Endothelial cell of umbilical vein (primary cell): ENCODE data around the gene STOM. TPM values are rescaled to one million over a fixed set of nuclear protein-coding genes. Genes with fewer than 3 reads are reported as not detected.

Experiments
- BruUV-seq: library from RNA; stranded (reverse); fragments of 400-500 nt; replicated peaks from 2 replicates; lab custom pipeline; 2021; lab: Mats Ljungman, UMichigan
- CTCF ChIA-PET: fragments of 300-600, 350-600 bp; sonication (Branson Sonifier 250); formaldehyde crosslinking; loops from one replicate; lab custom pipeline; 2021; ENCODE audit warnings: antibody characterized with exemption, inconsistent platforms; lab: Charles Lee
- POLR2A ChIA-PET: fragments of 300-600, 350-600 bp; sonication (Branson Sonifier 250); formaldehyde crosslinking; loops from one replicate; lab custom pipeline; 2021; ENCODE audit warnings: antibody characterized with exemption, inconsistent platforms; lab: Charles Lee
- DNase-seq: peaks from one replicate; pipeline ENCODE4 v3.0.0-alpha.2; 2011; ENCODE audit warnings: low read depth, low spot score
- FAIRE-seq: peaks from 2 replicates; lab custom pipeline; 2011; peaks lifted over from hg19 to GRCh38; lab: Jason Lieb, UNC
- H2AFZ ChIP-seq: 2 replicates; pipeline ENCODE4 v1.6.0; 2012; ENCODE audit warnings: low read depth, low read length, control low read depth, inconsistent platforms
- H3K27ac ChIP-seq: 2 replicates; pipeline ENCODE4 v1.5.1; 2011; ENCODE audit warnings: low read depth, mild to moderate bottlenecking, control low read depth, low read length, moderate library complexity; ENCODE audit not compliant: insufficient read depth
- H3K27me3 ChIP-seq, 2 experiments: 2 replicates each; pipeline versions ENCODE4 v1.6.0 to v1.6.1; 2011; ENCODE audit warnings: low read length in 2 of 2, mixed read lengths in 1 of 2; ENCODE audit not compliant: control insufficient read depth in 2 of 2, insufficient read depth in 2 of 2
- H3K36me3 ChIP-seq, 2 experiments: 2 replicates in 1 of 2; 3 replicates in 1 of 2; pipeline ENCODE4 v1.5.1; 2011; ENCODE audit warnings: low read length in 2 of 2, mild to moderate bottlenecking in 1 of 2, moderate library complexity in 1 of 2; ENCODE audit not compliant: control insufficient read depth in 2 of 2, insufficient read depth in 2 of 2; ENCODE audit errors: extremely low read depth in 1 of 2
- H3K4me1 ChIP-seq: 3 replicates; pipeline ENCODE4 v1.5.1; 2011; ENCODE audit warnings: mild to moderate bottlenecking, low read length; ENCODE audit not compliant: control insufficient read depth, insufficient read depth; ENCODE audit errors: extremely low read depth
- H3K4me2 ChIP-seq: 2 replicates; pipeline ENCODE4 v1.6.1; 2011; ENCODE audit warnings: low read length, control low read depth, mixed read lengths; ENCODE audit not compliant: insufficient read depth
- H3K4me3 ChIP-seq, 3 experiments: fragments of 200-600 bp in 1 of 3; sonication (generic), shearing (Covaris generic) in 1 of 3; replicated peaks in 1 of 3; 2 replicates each; pipeline ENCODE4 v1.5.1; 2011 to 2016; ENCODE audit warnings: control low read depth in 3 of 3, low read length in 3 of 3, mild to moderate bottlenecking in 2 of 3, inconsistent platforms in 1 of 3, low read depth in 1 of 3, moderate library complexity in 1 of 3; ENCODE audit not compliant: insufficient read depth in 1 of 3
- H3K79me2 ChIP-seq: 2 replicates; pipeline ENCODE4 v1.6.0; 2012; ENCODE audit warnings: low read length, inconsistent platforms; ENCODE audit not compliant: control insufficient read depth, insufficient read depth
- H3K9ac ChIP-seq: replicated peaks from 2 replicates; pipeline ENCODE3; 2011; ENCODE audit warnings: low read length, control low read depth; ENCODE audit not compliant: insufficient read depth; ENCODE audit errors: extremely low read depth
- H3K9me1 ChIP-seq: replicated peaks from 3 replicates; pipeline ENCODE4 v1.6.0; 2011; ENCODE audit warnings: mild to moderate bottlenecking, low read length; ENCODE audit not compliant: control insufficient read depth, insufficient read depth; ENCODE audit errors: extremely low read depth
- H3K9me3 ChIP-seq: replicated peaks from 2 replicates; pipeline ENCODE4 v1.5.1; 2012; ENCODE audit warnings: low read length, inconsistent platforms; ENCODE audit not compliant: control insufficient read depth, insufficient read depth
- H4K20me1 ChIP-seq: replicated peaks from 2 replicates; pipeline ENCODE3; 2011; ENCODE audit warnings: mild to moderate bottlenecking, low read length; ENCODE audit not compliant: control insufficient read depth, insufficient read depth; ENCODE audit errors: extremely low read depth
- EZH2 ChIP-seq: IDR thresholded peaks from 2 replicates; pipeline ENCODE4 v1.6.1; 2012; ENCODE audit warnings: borderline replicate concordance, low read depth, mild to moderate bottlenecking, moderate library complexity, low read length, inconsistent platforms; ENCODE audit not compliant: severe bottlenecking
- FOS ChIP-seq: IDR thresholded peaks from 2 replicates; pipeline ENCODE4 v1.6.1; 2011; ENCODE audit warnings: mild to moderate bottlenecking, low read length, moderate library complexity, borderline replicate concordance; ENCODE audit not compliant: insufficient read depth
- GATA2 ChIP-seq: IDR thresholded peaks from 2 replicates; pipeline ENCODE4 v1.7.0; 2011; ENCODE audit warnings: low read depth, mild to moderate bottlenecking, moderate library complexity, mixed read lengths, low read length; ENCODE audit not compliant: insufficient read length, insufficient read depth
- JUN ChIP-seq: IDR thresholded peaks from 2 replicates; pipeline ENCODE4 v1.6.1; 2011; ENCODE audit warnings: borderline replicate concordance, low read depth; ENCODE audit not compliant: insufficient read length, insufficient read depth
- MAX ChIP-seq: IDR thresholded peaks from 2 replicates; pipeline ENCODE4 v1.6.1; 2011; ENCODE audit not compliant: insufficient read depth, insufficient read length
- MYC ChIP-seq: IDR thresholded peaks from one replicate; pipeline ENCODE4 v1.6.1; 2011; ENCODE audit warnings: mild to moderate bottlenecking, low read depth, low read length
- POLR2A ChIP-seq: IDR thresholded peaks from 2 replicates; pipeline ENCODE4 v1.6.1; 2012; ENCODE audit warnings: low read depth, mild to moderate bottlenecking, control low read depth, low read length
- POLR2AphosphoS5 ChIP-seq: IDR thresholded peaks from 2 replicates; pipeline ENCODE4 v1.6.1; 2012; ENCODE audit warnings: low read depth, mild to moderate bottlenecking, control low read depth, low read length, moderate library complexity; ENCODE audit not compliant: insufficient read depth
- dilution Hi-C: fragments of 300-500 bp; cut with MboI; formaldehyde crosslinking; loops from one replicate; pipeline ENCODE4 v1.15.0; 2019; ENCODE audit warnings: low sequenced_read_pairs; ENCODE audit not compliant: extremely low pct_ligation_motif_present
- intact Hi-C: fragments of 100-400 bp; cut with micrococcal nuclease; formaldehyde crosslinking; loops from one replicate; pipeline ENCODE4 v1.10.0; 2022
- polyA plus RNA-seq, 4 experiments: library from polyadenylated mRNA; depleted of rRNA in 3 of 4; stranded (reverse) in 3 of 4; unstranded in 1 of 4; fragments of >200 nt; gene quantifications; 2 replicates each; pipeline versions ENCODE4 v1.2.1 to v1.2.3, GENCODE V29; 2011 to 2012; ENCODE audit warnings: missing spikeins in 1 of 4
- total RNA-seq: library from RNA; stranded (reverse); gene quantifications from 2 replicates; pipeline ENCODE4 v1.2.3, GENCODE V29; 2021
- TF ChIP-seq, protein P1 (sequence below), 2 donors: IDR thresholded peaks; 1 replicate in 1 of 2; 2 replicates in 1 of 2; pipeline ENCODE4 v1.5.1; 2011; ENCODE audit warnings: low read length in 2 of 2, mild to moderate bottlenecking in 2 of 2, moderate library complexity in 2 of 2, control low read depth in 1 of 2, inconsistent platforms in 1 of 2, low read depth in 1 of 2; ENCODE audit not compliant: insufficient read depth in 1 of 2; ENCODE audit errors: extremely low read depth in 1 of 2

Gene STOM
- total and polyA plus RNA-seq, 2 donors (not counting 3 experiments of a cell fraction or from before 2014, with no cell fraction given) = 153 to 170 TPM

DNA sequence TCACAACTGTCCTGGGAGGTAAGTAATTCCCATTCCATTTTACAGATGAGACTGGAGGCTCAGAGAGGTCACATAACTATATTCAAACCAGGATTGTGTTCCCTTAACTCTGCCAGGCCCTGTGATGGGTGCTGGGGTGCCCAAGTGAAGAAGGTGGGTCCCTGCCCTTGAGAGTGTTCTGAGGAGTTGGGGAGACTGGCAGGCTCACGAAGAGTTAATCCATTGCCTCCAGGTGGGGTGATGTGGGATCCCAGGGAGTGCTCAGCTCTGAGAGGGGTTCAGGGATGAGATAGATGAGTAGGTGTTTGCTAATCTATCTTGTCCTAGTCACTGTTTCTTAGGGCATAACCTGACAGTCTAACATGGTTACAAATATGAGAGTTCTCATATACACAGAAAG lies 65.3 kb downstream of the STOM start:
- Histone ChIP-seq H3K27me3 (no peaks in the 10 kb centered on the region), H2AFZ (no peak overlapping the region), H3K4me3 (no peak overlapping the region), H3K36me3 (peaks cover 2 to 22% of the 10 kb centered on the region in 2 experiments), H4K20me1 (no peaks in the 10 kb centered on the region), H3K4me2 (no peak overlapping the region), H3K4me1 (peaks cover 3% of the 10 kb centered on the region), H3K79me2 (no peaks in the 10 kb centered on the region), H3K9ac (no peak overlapping the region), H3K9me1 (no peaks in the 10 kb centered on the region), H3K9me3 (no peaks in the 10 kb centered on the region), H3K27ac (no peak overlapping the region)
- DNase-seq = no peak
- intact Hi-C loops (no loop called here), dilution Hi-C loops (no loop called here)
- ChIA-PET POLR2A (no interaction called here), CTCF (interaction anchor here (2.8 kb wide), 1 partner anchor 26 kb away, joined by 12 read pairs; no protein-coding TSS in a partner anchor)
- TF ChIP-seq FOS (no peak), MYC (no peak), GATA2 (no peak), POLR2AphosphoS5 (no peak), JUN (no peak), MAX (no peak), POLR2A (no peak), EZH2 (no peak)
- TF ChIP-seq, protein P1, sequence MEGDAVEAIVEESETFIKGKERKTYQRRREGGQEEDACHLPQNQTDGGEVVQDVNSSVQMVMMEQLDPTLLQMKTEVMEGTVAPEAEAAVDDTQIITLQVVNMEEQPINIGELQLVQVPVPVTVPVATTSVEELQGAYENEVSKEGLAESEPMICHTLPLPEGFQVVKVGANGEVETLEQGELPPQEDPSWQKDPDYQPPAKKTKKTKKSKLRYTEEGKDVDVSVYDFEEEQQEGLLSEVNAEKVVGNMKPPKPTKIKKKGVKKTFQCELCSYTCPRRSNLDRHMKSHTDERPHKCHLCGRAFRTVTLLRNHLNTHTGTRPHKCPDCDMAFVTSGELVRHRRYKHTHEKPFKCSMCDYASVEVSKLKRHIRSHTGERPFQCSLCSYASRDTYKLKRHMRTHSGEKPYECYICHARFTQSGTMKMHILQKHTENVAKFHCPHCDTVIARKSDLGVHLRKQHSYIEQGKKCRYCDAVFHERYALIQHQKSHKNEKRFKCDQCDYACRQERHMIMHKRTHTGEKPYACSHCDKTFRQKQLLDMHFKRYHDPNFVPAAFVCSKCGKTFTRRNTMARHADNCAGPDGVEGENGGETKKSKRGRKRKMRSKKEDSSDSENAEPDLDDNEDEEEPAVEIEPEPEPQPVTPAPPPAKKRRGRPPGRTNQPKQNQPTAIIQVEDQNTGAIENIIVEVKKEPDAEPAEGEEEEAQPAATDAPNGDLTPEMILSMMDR (IDR thresholded peaks at IDR 0.05; ENCODE audit: extremely low read depth in 1 of 2, insufficient read depth in 1 of 2, low read depth in 1 of 2, low read length in 2 of 2) = no peak
- FAIRE-seq = no peak
- no TSS peak for BruUV-seq
